Gastroesophageal sphincter (tissue), 3 donors: ENCODE data around the gene HSP90B1.

ENCODE experiments used
- CTCF ChIP-seq, 4 experiments: fragments of 200-600 bp in 2 of 4; fragments of 450-650 bp in 2 of 4; sonication (generic) in 1 of 4; IDR thresholded peaks; one replicate each; pipeline ENCODE4 v1.5.1; 2017 to 2019; ENCODE audit warnings: antibody characterized with exemption in 4 of 4, mild to moderate bottlenecking in 2 of 4, moderate library complexity in 2 of 4
- EP300 ChIP-seq: sonication (generic); formaldehyde crosslinking; IDR thresholded peaks from one replicate; pipeline ENCODE4 v1.6.1; 2017; ENCODE audit warnings: antibody characterized with exemption, mild to moderate bottlenecking
- POLR2A ChIP-seq, 2 donors: fragments of 450-650 bp; IDR thresholded peaks; one replicate each; pipeline ENCODE4 v1.6.1; 2017; ENCODE audit warnings: antibody characterized with exemption in 2 of 2, mild to moderate bottlenecking in 2 of 2, moderate library complexity in 1 of 2
- POLR2AphosphoS5 ChIP-seq: sonication (generic); formaldehyde crosslinking; IDR thresholded peaks from one replicate; pipeline ENCODE4 v1.6.1; 2017; ENCODE audit warnings: antibody characterized with exemption

GRCh38 chr12:103930787-103931735 lies 851 bp downstream of the HSP90B1 start:
- TF ChIP-seq POLR2A (IDR thresholded peaks at IDR 0.05) (no peak), POLR2AphosphoS5 (peak; percentile 72), CTCF (IDR thresholded peaks at IDR 0.05) (no peak), EP300 (no peak)
